HG03442 (cell line): ENCODE data around the gene WDFY4.

ENCODE experiments used
- ATAC-seq: cut with Tn5 transposase; IDR thresholded peaks from one replicate; pipeline ENCODE4 v1.9.1; 2021; ENCODE audit warnings: mild to moderate bottlenecking, moderate library complexity; ENCODE audit not compliant: unreplicated experiment

Gene WDFY4

GRCh38 chr10:48653944-48654698 is 30.6 kb upstream of the WDFY4 start:
- no peak for ATAC-seq

DNA sequence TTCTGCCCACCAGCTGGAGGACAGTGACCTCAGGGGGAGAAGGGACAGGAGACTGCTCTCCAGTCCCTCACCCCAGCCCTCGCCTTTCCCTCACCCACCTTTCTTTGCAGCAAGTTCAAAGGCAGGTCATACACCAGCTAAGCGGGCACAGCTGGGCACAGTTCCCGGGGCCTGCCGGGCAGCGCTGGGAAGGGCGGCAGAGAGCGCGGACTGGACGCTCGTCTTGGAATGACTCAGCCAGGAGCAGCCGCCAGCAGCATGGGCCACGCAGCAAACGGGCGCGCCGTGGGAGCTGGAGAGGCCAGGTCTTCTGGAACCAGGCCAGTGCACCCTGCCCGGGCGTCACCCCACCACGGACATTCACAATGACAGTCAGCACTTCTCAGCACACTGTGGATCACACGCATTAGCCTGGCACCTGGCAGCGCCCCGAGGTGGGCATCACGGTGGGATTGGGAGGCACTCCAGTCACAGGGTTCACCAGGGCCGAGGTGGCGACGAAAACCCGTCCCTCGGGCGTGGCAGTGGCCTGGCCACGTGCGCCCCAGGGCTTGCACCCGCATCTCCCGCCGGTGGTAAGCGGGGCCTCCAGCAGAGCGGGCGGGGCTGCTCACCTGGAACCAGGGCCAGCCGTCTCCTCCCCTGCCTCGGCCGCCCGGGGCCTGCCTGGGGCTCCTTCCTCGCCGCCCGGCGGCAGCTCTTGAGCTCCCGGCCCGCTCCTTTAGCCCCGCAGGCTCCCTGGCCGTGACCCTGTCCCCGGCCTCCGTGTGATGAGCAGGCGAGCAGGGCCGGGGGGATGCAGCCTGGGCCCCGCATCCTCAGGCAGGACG is 29.0 kb upstream of the WDFY4 start:
- peak; percentile 7 for ATAC-seq

- peak; percentile 80 for ATAC-seq
These were observed 28.3 kb upstream of the WDFY4 start for GRCh38 chr10:48656241-48656913.

DNA sequence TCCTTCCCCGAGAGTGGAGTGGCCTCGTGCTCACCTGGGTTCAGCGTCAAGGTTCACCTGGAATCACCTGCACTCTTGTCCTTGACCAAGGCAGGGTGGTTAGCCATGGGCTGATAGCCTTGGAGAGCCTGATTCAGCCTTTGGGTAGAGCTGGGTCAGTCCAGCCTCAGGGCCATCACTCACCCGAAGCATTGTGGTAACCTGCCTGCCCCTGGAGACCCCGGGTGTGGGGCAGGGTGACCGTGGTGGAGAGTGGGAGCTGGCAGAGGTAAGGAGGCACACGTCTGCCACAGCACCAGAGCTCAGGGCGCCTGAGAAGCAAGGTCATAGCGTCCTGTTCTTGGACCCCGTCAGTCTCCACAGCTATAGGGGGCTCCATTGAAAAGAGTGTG is 27.8 kb upstream of the WDFY4 start:
- ATAC-seq, result no peak

DNA sequence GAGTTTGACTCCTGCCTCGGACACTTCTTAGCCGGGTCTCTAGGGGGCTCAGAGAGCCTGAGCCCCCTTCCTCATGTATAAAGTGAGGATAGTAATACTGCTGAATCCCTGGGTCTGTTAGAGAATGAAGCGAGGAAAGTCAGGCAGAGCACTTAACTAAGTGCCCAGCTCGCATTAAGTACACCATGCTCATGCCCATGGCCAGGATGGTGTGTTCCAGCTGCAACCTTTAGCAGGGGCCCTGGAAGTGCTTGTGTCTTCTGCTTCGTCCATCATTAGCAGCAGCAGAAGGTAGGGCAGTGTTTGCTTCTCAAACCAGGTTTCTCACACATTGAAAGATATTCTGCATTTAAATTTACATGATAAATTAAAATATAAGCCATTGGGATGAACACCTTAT is 27.3 kb upstream of the WDFY4 start:
- ATAC-seq, result no peak

GRCh38 chr10:48658243-48658974 is 26.3 kb upstream of the WDFY4 start:
- ATAC-seq, result no peak

DNA sequence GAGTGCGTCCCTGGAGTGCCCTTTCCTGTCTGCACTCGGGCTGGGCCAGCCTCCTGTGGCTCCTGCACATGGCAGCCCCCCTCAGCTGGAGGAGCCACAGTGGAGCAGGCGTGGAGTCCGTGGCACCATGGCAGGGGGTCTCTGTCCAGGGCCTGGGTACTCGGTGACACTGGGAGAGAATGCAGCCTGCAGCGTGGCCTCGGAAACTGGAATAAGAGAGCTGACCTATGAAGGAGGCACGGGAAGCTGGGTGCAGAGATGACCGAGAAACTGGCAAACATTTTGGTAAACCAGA is 25.8 kb upstream of the WDFY4 start:
- no peak for ATAC-seq

DNA sequence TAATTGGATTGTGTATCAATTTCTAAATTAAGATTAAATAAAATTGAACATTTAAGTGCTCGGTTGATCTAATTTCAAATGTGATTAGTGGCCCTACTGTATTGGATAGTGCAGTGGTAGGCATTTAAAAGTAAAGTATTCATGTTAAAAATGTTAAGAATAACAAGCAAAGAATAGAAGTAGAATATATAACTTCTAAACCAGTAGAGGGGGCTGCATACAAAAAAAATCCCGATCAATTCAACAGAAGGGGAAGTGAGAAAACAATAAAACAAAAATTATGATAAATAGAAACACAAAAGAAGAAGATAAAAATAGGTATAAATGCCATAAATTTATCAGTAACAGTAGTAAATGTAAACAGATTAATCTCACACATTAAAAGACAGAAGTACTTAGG is 24.9 kb upstream of the WDFY4 start:
- ATAC-seq, result no peak

GRCh38 chr10:48661441-48661840 is 23.2 kb upstream of the WDFY4 start:
- no peak for ATAC-seq

- ATAC-seq, result peak; percentile 37
These were observed 16.6 kb upstream of the WDFY4 start for GRCh38 chr10:48667960-48668590.

DNA sequence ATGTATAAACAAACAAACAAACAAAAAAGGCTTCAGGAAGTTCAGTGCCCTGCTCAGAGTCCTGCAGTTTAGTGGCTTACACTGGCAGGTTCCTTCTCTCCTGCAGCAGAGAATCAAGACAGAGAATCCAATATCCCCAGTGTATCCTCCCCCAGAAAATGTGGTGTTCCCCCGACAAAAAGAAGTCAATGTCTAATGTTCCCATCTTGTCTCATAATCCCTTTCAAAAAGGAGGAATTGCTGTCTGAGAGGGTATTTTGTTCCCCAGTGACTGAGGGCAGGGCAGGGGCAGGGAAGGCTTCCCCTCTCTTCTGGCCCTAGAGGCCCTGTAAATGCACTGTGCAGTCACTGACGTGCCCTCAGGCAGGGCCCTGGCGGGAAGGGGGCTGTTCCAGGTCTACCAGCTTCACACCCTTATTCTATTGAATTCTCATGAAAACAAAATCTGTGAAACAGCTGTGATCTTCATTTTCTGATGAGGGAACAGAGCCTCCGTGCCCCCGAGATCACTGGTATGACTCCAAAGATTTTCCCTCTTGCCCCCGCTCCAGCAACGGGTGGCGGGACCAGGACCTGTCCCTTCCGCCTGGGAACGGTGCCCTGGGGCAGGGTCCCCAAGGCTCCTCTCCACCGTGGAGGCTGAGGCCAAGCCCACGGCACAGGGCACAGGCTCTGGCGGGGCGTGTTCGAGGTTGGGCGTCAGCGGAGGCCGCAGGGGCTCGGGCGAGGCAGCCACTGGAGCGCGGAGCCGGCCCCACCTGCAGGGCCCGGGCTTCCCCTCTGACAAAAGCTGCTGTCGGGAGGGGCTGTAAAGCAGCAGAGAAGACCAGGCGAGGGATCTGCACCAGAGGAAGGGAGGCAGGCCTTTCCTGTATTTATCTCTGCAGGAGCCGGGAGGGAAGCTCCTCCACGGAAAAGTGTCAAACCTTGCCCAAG is 13.4 kb upstream of the WDFY4 start:
- ATAC-seq, result peak; percentile 52

DNA sequence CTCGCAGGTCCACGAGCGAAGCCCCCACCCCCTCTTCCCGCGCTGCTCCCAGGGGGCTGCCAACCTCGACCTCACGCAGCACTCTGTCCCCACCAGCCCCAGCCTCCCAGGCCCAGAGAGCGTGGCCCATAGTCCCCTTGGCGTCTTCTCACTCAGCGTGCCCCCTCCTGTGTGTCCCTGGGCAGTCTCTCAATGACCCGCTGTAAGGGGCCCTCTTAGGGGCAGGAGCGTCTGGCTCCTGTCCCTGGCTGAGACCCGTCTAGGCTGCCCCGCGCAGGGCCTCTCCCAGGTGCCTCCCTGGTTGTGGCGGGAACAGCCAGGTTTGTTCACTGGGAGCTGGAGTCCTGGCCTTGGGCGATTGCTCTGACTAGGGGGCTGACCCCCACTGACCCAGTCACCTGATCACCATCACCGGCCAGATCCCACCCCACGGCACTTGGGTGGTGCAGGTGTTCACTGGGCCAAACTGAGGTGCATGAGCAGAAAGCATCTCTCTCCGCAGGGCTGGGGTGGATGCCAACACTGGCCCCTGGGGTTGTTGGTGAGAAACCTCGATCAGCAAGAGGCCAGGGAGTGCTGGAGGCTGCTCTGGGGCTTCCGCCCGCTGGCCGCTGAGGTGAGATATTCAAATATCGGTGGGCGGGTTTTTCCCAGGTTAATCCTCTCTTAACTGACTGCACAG is 12.6 kb upstream of the WDFY4 start:
- ATAC-seq, result peak; percentile 40

GRCh38 chr10:48672596-48673265 is 11.9 kb upstream of the WDFY4 start:
- no peak for ATAC-seq

DNA sequence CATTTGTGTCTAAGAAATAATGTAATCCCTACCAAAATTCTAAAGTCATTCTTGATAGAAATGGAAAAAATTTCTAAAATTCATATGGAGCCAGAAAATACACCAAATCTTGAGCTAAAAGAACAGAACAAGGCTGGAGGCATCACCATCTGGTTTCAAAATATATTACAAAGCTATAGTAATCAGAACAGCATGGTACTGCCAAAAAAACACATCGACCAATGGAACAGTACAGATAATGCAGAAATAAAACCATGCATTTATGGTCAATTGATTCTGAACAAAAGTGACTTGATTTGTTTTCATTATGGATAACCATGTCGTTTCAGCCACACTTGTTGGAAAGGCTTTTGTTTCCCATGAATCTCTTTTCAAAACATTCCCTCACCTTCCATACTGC is 7.0 kb upstream of the WDFY4 start:
- no peak for ATAC-seq

GRCh38 chr10:48678041-48678440 is 6.6 kb upstream of the WDFY4 start:
- ATAC-seq, result no peak

- no peak for ATAC-seq
These were observed 2.9 kb upstream of the WDFY4 start for GRCh38 chr10:48681740-48682139.

GRCh38 chr10:48682265-48682664 is 2.4 kb upstream of the WDFY4 start:
- no peak for ATAC-seq

DNA sequence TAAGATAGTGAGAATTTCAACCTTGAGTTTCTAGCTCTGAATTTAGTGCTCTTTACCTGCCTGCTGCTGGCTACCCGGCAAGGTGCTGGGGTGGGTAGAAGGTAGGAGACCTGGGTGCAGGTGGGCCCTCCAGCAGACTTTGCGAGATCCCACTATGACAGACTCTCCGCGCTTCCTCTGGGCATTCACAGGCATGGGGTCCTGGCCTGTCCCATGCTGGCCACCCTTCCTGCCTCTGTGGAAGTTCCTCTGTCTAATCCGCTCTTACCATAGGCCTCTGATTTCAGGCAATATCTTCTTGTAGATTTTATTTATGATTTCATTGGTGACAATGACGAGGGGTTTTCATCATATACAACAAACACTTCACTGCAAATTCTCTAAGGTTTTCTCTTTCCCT is 1.2 kb upstream of the WDFY4 start:
- ATAC-seq, result no peak

- ATAC-seq, result peak; percentile 27
These were observed 805 bp upstream of the WDFY4 start for GRCh38 chr10:48683868-48684267.
